Renal cortical epithelial cell (primary cell): ENCODE measurements around the gene CXCR2. TPM values are rescaled to one million over a fixed set of nuclear protein-coding genes. Genes with fewer than 3 reads are reported as not detected.
"Not testable (repeated sequence)": the region's sequence is repeated elsewhere in the genome, so short reads cannot be mapped to it uniquely, and the experiment has no call there.

Experiments used
- DNase-seq: peaks from one replicate; pipeline ENCODE4 v3.0.0-alpha.2; 2011; ENCODE audit warnings: low read depth
- total RNA-seq: library from RNA; depleted of rRNA; stranded (reverse); fragments of >200 nt; gene quantifications from 2 replicates; pipeline ENCODE4 v1.2.3, GENCODE V29; 2014

The CXCR2 gene
- not detected in 2 replicates for total RNA-seq

DNA sequence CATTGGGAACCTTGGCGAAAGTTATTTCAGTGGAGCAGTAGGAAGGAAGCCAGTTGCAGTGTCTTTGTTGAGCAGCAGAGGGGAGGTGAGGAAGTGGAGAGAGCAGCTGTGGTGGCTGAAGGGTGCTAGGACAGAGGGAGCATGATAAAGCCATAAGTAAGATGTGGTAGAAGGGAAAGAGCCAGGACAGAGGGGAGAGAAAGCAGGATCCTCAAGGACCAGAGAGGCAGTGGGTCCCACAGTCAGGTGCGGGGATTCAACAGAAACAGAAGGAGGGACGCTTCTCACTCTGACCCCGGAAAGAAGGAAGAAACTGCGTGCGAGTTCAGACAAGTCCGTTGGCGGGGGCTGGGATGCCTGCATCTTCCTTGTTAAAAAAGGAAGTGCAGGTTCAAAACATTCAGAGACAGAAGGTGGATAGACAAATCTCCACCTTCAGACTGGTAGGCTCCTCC, at the start of gene CXCR2:
Gene CXCR2 (plus strand): TSS at position 403 of the 455 bp plus-strand sequence. CDS start 8,774 bp downstream, outside the sequence.
- no peak for DNase-seq

DNA sequence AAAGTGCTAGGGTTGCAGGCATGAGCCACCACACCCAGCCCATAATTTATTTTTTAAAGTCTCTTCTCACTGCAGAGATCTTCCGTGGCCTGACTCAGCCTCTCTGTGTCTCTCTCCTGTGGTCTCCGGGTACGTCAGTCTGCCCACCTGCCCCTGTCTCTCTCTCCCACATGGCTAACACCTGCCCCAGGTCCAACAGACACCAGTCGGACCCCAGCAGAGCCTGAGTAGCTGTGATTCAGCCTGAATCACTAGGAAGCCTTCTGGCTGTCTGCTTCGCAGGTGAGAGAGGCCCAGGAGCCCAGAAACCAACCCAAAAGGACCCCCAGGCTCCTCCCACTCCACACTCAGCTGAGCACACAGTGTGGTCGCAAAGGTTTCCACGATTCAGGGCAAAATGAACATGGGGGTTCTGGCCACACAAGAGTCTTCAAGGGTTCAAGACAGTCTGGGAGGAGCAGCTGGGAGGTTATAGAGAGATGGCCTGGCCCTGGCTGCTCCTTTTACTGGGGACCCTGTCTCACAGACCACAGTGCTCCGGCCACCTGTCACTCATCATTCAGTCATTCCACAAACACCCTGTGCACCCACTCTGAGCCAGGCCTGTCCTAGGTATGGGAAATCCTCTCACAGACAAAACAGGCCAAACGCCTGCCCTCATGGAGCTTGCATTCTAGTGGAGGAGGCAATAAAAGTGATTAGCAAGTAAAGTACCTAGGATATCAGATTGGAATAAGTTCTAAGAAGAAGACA, 48.2 kb upstream of the CXCR2 start:
- no peak for DNase-seq

DNA sequence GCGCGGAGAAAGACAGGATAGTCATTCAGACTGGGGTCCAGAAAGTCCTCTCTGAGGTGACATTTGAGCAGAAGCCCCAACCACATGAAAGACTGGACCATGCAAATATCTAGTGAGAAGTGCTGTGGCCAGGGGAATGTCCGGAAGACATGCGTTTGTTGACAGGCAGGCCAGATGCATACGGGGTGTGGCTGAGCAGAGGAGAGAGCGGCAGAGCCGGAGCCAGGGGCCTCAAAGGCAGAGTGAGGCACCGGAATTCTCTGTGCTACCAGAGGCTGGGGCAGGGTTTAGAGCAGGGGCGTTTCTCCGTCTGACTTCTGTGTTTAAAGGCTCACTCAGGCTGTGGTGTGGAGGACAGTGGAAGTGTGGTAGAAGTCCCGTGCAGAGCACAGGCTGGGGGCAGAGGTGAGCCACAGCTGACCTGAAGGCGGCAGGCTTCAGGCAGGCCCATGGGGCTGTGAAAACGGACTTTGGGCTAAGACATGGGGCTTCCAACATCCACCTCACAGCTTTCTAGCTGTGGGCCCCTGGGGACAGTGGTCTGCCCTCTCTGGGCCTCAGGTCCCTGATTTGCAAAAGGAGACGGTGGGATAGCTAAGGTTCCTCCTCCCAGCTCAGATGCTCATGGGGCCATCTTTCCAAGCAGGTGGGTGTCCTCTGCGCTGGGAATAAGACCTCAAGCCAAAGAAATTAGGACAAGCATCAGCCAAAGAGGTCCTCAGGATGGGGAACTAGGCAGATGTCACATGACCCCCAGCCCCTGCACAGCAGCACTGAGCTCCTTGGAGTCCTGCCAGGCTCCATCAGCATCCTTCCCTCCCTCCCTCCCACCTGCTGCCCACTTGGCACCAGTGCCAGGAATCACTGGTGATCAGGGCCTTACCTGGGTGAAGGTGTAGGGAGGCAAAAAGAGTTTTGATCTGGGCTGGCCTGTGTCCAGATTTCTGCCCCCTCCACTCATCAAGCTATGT, 45.6 kb upstream of the CXCR2 start:
- no peak for DNase-seq

DNA sequence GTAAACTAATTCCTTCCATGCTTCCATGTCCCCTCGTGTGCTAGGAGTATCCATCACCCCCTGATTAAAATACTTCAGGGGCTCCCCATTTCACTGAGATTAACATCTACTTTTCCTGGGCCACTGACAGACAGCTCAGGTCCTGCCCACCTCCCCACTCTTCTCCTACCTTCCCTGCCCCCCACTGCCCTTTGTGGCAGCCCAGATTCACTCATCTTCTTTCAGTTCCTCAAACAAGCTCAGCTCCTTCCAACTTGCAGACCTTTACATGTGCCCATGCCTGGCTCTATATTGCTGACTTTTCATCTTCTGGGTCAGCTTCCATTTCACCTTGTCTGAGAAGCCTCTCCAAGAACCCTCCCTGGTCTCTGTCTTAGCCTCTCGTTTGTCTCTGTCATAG, 44.8 kb upstream of the CXCR2 start:
- DNase-seq = no peak

DNA sequence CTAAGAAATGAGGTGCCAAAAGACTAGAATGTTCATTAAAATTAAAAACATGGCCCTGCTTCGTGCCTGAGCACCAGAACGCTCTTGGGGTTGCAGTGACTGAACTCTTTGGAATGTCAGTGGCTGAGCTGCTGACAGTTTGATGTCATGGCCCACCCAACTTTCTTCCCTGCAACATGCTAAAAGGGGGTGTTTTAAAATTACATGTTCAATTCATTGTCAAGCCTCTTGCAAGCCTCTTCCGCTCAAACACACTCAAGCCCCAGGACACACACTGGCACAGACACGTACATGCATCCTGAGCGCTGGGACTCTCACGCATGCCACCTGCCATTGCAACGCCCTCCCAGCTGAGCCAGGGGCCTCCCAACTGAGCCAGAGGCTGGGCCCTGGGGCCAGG, 44.1 kb upstream of the CXCR2 start:
- DNase-seq = peak; percentile 22

DNA sequence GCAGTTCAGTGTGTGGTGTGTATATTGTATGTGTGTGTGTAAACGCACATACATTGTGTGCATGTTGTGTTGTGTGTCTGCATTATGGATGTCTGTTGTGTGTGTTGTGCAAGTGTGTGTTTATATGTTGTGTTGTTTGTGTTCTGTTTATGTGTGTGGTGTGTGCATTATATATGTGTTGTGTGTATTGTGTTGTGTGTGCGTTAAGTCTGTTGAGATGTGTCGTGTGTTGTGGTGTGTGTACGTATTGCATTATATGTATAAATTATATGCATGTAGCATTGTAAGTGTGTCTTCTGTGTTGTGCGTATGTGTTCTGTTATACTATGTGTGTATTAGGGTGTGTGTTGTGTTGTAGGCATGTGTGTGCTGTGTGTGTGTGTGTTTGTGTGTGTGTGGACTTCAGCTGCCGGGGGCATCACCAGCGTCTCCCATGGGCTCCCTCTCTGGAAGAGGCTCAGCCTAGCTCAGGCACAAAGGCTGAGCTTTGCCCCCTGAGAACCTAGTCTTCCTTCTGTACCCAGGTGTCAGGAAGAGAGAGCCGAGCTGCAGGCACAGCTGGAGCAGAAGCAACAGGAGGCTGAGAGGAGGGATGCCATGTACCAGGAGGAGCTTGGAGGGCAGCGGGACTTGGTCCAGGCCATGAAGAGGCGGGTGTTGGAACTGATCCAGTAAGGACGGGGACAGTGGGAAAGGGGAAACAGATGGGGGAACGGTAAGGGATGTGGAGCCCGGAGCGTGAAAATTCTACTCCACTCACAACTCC, 43.1 kb upstream of the CXCR2 start:
- no peak for DNase-seq

DNA sequence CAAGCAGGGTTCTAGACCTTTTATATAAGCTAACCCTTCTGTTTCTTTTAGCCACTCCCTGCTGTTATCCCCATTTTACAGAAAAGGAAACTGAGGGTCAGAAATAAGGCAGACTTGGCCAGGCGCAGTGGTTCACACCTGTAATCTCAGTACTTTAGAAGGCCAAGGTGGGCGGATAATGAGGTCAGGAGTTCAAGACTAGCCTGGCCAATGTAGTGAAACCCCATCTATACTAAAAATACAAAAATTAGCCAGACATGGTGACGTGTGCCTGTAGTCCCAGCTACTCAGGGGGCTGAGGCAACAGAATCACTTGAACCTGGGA, 42.5 kb upstream of the CXCR2 start:
- DNase-seq = no peak

DNA sequence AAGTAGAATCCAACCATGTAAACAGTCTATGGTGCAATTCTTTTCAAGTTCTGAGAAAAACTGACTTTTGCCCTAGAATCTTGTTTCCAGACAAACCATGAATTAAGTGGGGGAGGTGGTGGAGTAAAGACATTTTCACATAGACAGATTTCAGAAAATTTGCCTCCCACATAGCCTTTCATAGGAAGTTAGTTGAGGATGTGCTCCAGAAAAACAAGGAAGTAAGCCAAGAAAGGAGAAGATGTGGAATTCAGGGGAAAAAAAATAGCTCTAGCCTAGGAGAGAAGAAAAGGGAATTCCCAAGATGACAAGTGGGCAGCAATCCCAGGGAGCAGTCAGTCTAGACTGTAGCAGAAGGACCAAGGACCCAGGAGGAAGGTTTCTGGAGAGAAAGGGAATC, 39.4 kb upstream of the CXCR2 start:
- no peak for DNase-seq

DNA sequence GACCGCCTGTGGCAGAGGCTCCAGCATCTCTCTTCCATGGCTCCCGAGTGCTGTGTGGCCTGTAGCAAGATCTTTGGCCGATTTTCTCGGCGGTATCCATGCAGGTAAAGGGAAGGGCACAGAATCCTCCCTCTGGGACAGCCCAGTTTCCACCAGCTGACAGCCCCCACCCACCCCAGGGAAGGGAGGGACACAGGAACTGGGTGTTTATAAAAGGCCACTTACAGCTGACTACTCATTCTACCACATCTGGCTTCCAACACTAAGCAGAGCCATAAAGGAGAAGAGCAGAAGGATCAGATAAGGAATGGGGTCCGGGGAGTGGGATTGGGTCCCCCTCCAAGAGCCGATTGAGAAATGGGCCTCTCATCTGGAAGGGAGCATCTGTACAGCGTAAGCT, 36.6 kb upstream of the CXCR2 start:
- no peak for DNase-seq

DNA sequence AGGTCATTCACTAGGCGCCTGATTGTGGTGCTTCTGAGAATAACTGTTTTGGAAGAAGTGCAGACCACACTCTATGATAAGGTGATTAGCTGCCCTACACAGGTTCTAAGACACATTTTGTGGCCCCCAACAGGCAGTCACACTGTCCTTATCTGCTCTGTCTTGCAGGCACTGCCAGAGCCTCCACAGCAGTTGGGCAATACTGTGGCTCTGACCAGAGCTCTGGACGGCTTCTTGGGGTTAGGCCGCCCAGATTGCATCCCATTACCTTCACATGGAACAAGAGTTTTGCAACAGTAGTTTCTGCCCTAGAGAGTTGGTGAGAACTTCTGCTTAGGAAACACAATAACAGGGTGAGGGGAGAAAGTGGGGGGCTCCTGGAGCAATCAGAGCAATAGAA, 34.1 kb upstream of the CXCR2 start:
- DNase-seq = no peak

DNA sequence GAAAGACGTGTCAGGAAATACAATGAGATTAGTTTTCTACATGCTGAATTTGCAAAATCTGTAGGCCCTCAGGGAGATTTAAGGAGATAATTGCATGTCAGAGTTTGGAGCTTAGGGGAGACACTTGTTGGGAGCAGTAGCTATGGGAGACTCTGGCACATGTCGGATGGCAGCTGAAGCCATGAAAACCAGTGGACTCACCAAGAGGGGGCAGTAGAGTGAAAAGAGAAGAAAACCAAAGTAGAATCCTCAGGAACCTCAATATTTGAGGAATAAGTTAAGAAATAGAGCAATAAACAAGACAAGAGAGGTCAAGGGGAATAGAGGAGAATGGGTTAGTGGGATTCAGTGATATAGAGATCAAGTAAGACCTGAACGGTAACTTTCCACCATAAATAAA, 31.9 kb upstream of the CXCR2 start:
- no peak for DNase-seq

DNA sequence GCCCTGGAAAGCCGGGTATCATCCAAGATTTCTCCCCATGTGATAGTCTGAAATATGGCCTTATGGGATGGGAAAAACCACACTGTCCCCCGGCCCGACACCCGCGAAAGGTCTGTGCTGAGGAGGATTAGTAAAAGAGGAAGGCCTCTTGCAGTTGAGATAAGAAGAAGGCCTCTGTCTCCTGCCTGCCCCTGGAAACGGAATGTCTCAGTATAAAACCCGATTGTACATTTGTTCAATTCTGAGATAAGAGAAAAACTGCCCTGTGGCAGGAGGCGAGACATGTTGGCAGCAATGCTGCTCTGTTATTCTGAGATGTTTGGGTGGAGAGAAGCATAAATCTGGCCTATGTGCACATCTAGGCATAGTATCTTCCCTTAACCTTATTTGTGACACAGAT, 30.0 kb upstream of the CXCR2 start:
- DNase-seq = no peak

DNA sequence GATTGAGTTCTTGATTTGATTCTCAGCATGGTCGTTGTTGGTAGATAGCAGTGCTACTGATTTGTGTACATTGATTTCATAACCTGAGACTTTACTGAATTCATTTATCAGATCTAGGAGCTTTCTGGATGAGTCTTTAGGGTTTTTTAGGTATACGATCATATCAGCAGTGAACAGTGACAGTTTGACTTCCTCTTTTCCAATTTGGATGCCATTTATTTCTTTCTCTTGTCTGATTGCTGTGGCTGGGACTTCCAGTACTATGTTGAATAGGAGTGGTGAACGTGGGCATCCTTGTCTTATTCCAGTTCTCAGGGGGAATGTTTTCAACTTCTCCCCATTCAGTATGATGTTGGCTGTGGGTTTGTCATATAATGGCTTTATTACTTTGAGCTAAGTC, 27.9 kb upstream of the CXCR2 start:
- DNase-seq = no peak

DNA sequence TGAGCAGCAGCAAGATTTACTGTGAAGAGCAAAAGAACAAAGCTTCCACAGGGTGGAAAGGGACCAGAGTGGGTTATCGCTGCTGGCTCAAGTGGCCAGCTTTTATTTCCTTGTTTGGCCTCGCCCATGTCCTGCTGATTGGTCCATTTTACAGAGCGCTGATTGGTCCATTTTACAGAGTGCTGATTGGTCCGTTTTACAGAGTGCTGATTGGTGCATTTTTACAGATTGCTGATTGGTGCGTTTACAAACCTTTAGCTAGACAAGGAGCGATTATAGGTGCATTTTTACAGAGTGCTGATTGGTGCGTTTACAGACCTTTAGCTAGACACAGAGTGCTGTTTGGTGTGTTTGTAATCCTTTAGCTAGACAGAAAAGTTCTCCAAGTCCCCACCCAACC, 17.0 kb upstream of the CXCR2 start:
- DNase-seq = not testable (repeated sequence)

DNA sequence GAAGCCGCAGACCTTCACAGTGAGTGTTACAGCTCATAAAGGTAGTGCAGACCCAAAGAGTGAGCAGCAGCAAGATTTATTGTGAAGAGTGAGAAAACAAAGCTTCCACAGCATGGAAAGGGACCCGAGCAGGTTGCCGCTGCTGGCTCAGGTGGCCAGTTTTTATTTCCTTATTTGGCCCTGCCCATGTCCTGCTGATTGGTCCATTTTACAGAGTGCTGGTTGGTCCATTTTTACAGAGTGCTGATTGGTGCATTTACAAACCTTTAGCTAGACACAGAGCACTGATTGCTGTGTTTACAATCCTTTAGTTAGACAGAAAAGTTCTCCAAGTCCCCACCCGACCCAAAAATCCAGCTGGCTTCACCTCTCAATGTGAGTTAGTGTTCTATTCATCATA, 4.0 kb upstream of the CXCR2 start:
- DNase-seq = not testable (repeated sequence)

DNA sequence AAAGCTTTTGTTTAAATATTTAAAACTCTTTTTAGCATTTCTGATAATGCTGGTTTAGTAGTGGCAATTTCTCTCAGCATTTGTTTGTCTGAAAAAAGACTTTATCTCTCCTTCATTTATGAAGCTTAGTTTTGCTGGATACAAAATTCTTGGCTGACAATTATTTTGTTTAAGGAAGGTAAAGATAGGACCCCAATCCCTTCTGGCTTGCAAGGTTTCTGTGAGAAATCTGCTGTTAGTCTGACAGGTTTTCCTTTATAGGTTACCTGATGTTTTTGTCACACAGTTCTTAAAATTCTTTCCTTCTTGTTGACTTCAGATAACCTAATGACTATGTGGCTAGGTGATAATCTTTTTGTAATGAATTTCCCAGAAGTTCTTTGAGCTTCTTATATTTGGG, 3.5 kb upstream of the CXCR2 start:
- not testable (repeated sequence) for DNase-seq

DNA sequence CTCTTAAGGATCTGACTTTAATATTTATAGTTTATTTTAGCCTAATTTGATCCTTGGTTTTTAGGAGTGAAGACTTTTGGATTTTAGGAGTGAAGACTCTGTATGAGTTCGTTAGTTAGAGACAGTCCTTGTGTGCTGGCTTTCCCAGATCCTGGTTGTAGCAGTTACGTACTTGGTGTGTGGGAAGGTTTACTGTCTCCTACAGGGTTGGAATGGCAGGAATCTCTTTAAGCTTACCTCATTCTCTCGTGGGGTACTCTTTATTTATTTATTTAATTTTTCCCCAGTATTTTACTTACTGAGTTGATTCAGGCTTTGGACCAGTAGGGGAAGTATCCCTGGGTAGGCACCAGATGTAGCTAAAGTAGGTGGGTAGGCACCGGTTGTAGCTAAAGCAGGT, 1.8 kb upstream of the CXCR2 start:
- DNase-seq = no peak

DNA sequence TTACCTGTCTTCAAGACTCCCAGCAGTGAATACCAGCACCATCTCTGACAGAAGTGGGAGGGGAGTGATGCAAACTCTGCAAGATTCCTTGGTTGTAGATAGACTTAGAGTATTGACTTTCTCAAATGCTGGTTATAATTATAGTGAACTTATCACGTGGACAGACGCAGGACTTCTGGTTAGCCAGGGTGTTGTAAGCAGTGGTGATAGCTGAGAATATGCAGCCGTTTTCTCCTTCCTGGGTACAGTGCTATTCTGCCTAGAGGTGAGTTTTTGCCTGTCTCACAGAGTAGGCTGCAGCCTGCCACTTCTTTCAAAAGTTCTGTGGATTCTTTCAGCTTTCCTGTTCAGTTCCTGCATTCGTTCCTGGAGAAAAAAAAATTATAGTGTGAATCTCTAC, 733 bp upstream of the CXCR2 start:
- DNase-seq = no peak

DNA sequence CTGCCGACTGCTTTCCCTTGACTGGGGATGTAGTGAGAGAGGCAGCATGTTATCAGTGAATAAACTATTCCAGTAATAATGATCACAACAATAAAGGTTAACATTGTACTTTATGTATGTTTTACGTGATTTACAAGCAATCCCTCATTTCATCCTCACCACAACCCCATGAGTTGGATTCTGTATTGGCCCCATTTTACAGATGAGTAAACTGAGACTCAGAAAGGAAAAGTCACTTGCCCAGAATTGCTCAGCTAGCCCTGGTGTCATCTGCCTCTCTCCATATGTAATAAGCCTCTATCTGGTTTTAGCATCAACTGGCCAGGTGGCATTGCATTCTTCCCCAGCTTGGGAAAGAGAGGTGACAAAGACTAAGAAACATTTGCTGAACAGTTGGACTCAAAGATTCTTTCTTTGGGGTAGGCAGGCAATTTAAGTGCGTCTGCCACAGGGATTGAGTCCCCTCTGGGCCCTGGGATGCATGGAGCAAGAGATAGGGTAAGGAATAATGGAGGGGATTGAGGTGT, 2.2 kb downstream of the CXCR2 start:
- DNase-seq = no peak

DNA sequence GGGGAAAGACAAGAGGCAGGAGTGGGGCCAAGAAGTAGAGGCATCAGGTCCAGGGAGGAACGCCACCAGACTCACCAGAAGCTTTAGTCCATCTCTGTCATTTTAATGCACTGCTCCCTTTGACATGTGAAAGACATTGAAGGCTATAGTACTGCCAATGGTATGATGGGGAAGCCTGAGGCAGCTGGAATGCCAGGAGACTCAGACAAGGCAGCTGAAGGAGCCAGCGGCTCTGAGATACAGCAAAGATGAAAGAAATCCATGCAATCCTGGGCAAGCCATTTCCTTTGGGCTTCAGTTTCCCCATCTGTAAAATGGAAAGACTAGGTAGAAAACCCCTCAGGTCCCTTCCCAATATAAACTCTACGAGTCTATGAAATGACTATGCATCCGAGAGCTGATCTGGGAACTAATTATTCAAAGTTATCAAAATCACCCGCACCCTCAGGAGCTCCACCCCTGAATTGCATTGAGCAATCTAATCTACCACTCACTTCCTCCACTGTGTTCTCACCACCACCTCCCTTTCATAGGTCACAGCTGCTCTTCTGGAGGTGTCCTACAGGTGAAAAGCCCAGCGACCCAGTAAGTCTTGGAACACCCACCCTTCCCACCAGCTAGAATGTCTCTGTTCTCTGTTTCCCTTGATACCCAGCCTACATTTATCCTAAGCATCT, 3.1 kb downstream of the CXCR2 start:
- no peak for DNase-seq

DNA sequence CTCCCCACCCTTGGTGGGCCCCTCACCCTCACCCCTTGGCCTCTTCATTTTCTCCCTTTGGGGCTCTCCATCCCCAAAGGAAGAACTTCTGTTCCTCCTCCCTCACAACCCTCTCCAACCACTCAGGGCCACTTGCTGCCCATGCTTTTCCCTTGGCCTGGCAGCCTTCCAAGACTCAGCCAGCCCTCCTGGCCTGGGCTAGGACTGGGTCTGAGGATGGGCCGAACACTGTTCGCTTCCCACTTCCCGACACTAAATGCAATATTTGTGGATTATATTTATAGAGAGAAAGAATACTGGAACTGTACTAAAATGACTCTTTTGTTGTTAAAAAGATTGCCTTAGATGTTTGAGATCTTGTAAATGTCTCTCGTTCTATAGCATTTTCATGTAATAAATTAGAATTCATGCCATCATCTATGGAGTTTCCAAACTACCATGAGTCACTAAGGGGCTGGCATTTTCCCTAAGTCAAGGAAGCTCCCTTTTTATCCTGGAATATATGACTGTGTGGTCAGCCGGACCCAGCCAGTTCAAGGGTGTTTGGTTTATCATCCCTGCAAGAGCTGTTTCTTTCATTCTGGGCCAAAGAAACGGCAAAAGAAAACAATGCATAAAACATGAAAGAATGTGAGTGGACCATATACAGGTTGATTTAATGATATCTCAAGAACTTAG, 3.8 kb downstream of the CXCR2 start:
- DNase-seq = peak; percentile 33
